GDM1 (cell line): ENCODE data around the gene ADGRD1.
"Not testable (repeated sequence)": the region's sequence is repeated elsewhere in the genome, so short reads cannot be mapped to it uniquely, and the experiment has no call there.

ENCODE experiments used
- DNase-seq: peaks from one replicate; lab custom pipeline; 2025; lab: John Stamatoyannopoulos, UW

The ADGRD1 gene

DNA sequence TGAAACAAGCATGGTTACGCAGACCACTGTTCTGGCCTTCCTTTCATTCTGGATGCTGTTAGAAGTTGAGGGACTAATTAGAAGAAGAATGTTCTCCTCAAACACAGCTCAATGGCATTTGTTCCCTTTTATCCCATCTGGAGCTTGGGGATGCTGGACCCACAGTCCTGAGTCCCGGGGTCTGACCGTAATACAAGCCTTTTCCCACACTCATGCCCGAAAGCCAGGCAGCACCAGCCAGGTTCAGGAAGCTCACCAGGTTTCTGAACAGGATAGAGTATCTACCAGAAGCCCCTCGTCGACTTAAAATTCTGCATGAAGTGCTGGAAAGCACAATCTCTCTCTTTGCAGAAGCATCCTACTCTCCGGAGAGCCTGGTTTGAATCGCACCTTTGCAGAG is 165.6 kb downstream of the ADGRD1 start:
- not testable (repeated sequence) for DNase-seq

GRCh38 chr12:131119936-131120335 is 166.2 kb downstream of the ADGRD1 start:
- no peak for DNase-seq

- no peak for DNase-seq
These were observed 167.1 kb downstream of the ADGRD1 start for GRCh38 chr12:131120831-131121271.

GRCh38 chr12:131121705-131122405 is 168.1 kb downstream of the ADGRD1 start:
- no peak for DNase-seq

DNA sequence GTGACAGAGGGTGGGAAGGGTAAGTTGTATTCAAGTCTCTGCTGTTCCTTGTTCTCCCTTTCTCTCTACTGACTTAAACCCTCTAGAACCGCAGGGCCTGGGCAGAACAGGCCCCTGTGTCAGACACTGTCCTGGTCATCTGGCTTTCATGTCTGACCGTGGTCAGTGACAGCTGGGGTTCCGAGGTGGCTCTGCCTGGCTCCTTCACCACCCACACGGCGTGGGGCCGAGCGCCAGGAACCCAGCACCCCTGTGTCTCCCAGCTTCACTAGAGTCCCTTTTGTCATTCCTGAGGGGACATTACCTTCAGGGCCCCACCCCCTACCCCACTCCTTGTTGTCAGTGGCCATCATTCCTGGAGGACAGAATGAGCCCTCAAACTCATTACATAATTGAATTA is 168.9 kb downstream of the ADGRD1 start:
- DNase-seq: no peak

DNA sequence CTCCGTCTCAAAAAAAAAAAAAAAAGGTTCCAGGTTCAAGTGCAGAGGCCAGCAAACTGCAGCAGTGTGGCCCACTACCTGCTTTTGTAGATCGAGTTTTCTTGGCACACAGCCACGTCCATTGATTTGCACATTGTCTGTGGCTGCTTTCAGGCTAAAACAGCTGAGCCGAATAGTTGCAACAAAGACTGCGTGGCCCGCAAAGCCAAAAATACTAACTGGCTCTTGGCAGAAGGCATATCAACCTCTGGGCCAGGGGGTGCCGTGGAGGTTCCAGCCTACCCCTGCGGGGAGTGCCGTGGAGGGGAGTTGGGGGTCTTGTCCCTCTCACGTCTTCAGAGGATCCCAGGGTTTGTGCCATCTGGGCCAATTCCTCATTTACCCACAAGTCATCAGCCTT is 170.1 kb downstream of the ADGRD1 start:
- no peak for DNase-seq

DNA sequence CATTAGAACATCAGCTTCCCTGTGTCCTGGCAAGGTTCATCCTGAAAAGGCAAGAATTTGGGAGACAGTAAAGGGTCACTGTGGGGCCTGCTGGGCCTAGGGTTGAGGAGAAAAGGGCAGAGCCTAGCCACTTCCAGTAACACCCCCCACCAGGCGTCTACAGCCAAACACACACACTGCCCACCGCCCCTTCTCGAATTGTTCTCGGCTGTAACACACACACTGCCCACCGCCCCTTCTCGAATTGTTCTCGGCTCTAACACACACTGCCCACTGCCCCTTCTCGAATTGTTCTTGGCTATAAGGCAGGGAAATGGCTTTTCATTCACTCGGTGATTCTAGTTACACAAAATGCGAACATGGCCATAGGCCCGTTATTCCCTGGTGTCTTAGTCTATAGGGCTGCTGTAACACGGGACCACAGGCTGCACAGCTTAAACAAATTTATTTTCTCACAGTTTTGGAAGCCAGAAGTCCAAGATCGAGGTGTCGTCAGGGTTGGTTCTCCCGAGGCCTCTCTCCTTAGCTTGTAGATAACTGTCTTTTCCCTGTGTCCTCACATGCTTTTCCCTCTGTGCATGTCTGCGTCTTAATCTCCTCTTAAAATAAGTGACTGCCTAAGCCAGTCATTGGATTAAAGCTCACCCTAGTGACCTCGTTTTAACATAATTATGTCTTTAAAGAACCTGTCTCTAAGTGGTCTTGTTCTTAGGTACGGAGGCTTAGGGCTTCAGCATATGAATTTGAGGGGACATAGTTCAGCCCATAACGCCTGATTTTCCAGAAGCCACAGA is 171.0 kb downstream of the ADGRD1 start:
- DNase-seq: no peak

DNA sequence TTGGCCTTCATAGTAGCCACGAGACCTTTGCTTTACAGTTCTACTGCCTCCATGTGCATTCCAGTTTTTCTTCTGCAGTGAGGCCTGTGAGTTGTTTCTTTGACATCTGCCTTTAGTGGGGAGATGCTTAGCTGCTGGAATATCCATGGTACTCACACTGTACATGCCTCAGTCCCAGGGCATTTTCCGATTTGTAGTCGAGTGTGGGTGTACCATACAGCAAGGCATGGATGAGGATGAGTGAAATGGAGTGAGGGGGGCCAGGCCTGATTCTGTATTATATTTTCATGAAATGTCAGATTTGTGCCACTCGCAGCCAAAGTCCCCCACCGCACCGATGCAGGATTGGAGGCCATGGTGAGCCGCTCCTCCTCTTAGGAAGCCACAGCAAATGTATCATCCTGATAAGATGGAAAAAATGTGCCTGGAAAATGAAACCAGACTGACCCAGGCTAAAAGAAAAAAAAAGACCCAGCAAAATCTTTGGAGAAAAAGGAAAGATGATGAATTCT is 173.0 kb downstream of the ADGRD1 start:
- no peak for DNase-seq

- DNase-seq: no peak
These were observed 174.8 kb downstream of the ADGRD1 start for GRCh38 chr12:131128556-131128955.

GRCh38 chr12:131128966-131129619 is 175.4 kb downstream of the ADGRD1 start:
- not testable (repeated sequence) for DNase-seq

DNA sequence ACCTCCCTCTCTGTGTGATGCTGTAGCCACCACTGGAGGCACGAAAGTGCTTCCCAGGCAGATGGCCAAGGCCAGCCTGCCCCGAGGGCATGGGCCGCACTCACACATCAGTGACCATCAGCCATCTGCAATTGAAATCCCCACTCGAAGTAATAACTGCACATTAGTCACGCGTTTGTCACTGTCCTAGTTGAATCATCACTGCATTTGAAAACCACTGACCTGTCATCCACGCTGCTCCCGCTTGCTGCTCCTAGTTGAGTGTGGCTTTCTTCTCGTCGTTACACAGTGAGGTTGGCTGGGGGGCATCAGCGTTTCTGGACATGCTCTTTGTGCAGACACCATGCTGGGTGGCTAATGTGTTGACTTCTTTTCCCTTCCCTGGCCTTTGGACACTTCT is 176.1 kb downstream of the ADGRD1 start:
- no peak for DNase-seq

- DNase-seq: no peak
These were observed 176.7 kb downstream of the ADGRD1 start for GRCh38 chr12:131130311-131130911.

DNA sequence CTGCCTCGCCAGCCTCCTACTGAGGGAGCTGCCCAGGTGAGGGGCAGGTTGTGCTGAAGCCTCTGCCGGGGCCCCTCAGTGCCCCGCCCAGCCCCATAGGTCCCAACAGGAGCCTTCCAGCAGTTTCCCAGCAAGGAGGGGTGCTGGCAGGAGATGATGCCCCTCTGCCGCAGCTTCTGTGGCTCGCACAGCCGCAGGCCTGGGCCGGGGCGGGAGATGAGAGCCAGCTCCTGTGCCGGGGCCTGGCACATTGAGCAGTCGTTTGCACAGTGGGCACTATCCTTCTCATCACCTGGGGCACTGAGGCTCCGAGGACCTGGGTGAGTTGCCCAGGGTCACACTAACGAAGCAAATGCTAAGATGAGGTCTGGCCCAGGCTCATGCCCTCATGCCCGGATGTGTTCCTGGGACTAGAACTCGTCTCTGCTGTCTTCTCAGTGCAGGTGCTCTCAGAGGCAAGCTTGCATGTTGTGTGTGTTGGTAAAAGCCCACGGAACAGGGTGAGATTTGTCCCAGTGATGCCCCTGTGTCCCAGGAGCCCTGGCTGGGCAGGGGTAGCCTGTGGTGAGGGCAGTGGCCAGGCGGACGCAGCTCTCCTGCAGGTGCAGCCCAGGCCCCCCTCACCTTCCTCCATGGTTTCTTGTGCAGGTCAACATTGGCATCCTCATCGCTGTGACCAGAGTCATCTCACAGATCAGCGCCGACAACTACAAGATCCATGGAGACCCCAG is 177.5 kb downstream of the ADGRD1 start:
- no peak for DNase-seq

GRCh38 chr12:131131808-131132117 is 178.1 kb downstream of the ADGRD1 start:
- DNase-seq: no peak

- peak; percentile 23 for DNase-seq
These were observed 178.6 kb downstream of the ADGRD1 start for GRCh38 chr12:131132118-131132892.

GRCh38 chr12:131133015-131133905 is 179.6 kb downstream of the ADGRD1 start:
- DNase-seq: no peak

GRCh38 chr12:131133994-131134393 is 180.3 kb downstream of the ADGRD1 start:
- DNase-seq: no peak

DNA sequence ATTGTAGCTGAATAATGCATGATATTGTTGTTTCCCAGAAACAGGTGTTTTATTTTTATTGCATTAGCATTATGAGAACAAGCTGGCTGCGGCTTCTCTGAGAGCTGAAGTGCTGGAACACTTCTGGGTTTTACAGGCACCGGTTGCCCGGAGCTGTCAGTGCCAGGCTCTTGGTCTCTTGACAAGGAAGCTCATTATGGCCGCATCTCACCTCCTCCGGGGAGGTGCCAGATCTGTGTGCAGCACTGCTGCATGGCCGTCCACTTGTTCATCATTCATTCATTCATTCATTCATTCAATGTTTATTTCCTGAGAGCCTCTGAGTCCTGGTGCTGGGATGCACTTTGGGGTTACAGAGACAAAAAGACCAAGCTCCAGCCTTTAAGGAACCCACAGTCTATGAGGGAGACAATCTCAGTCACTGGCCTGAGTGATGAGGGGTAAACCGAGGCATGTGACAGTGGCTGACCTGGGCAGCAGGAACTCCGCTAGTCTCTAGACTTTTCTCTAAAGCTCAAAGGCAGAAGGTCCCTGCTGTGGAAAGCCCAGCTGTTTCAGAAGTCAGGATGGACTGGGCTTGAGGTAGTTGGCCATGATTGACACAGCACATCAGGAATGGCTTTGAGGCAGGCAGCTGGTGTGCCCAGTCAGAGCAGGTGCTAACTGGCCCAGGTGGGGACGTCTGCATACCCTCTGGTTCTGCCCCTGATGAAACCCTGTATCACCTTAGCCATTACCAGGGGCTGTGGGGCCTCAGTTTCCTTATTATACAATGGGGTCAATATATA is 181.0 kb downstream of the ADGRD1 start:
- no peak for DNase-seq

DNA sequence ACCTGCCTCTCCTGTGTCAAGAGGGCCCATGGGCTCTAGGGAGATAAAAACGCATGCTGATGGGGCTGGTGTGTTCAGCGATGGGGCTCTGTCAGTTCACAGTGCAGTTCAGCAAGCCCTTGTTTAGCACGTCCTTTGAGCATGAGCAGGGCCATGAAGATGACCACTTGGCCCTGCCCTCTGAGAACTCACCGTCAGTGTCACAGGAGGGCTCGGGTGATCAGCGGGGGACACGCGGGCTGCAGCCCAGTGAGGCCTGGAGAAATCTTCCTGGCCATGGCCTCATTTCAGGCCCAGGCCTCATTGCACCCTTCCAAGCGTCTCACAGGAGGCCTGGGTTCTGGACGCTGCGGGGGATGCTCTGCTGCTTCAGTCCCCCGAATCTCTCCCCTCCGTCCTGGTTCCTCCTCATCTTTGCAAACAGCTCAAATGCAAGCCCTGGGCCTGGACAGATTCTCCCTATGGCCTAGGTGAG is 181.6 kb downstream of the ADGRD1 start:
- DNase-seq: no peak
